Gastrocnemius medialis (tissue), 4 donors: ENCODE data around the gene SVOP.

ENCODE experiments used
- CTCF ChIP-seq, 5 experiments: fragments of 450-650 bp in 3 of 5; fragments of 200-600 bp in 2 of 5; sonication (generic) in 2 of 5; IDR thresholded peaks in 4 of 5; conservative IDR thresholded peaks in 1 of 5; 1 replicate in 4 of 5; 2 replicates in 1 of 5; pipeline ENCODE4 v1.5.1; 2016 to 2019; ENCODE audit warnings: antibody characterized with exemption in 5 of 5, mild to moderate bottlenecking in 3 of 5, moderate library complexity in 3 of 5
- POLR2A ChIP-seq, 2 donors: fragments of 450-650 bp; IDR thresholded peaks; one replicate each; pipeline ENCODE4 v1.6.1; 2017; ENCODE audit warnings: antibody characterized with exemption in 2 of 2, mild to moderate bottlenecking in 2 of 2, moderate library complexity in 2 of 2

GRCh38 chr12:108930155-108930554, 90.7 kb downstream of the SVOP start:
- TF ChIP-seq CTCF (IDR thresholded peaks at IDR 0.05 in 4 of 5, conservative IDR thresholded peaks at IDR 0.05 in 1 of 5) (no peak), POLR2A (IDR thresholded peaks at IDR 0.05) (no peak)
